Upper lobe of right lung (tissue), 1 donor: ENCODE data around the gene ILF3. TPM values are rescaled to one million over a fixed set of nuclear protein-coding genes. Genes with fewer than 3 reads are reported as not detected.

Experiments
- ATAC-seq: fragments of 200-7000 bp; cut with Tn5 transposase; one replicate; pipeline ENCODE4 v1.9.1; 2020; ENCODE audit warnings: mild to moderate bottlenecking, moderate library complexity
- DNase-seq: peaks from one replicate; pipeline ENCODE4 v3.0.0-alpha.2; 2020
- H3K27ac ChIP-seq: fragments of 200-600 bp; one replicate; pipeline ENCODE4 v1.8.0; 2022
- H3K27me3 ChIP-seq: fragments of 200-600 bp; one replicate; pipeline ENCODE4 v1.8.0; 2022; ENCODE audit warnings: mild to moderate bottlenecking
- H3K36me3 ChIP-seq: fragments of 200-600 bp; one replicate; pipeline ENCODE4 v1.8.0; 2022
- H3K4me1 ChIP-seq: fragments of 200-600 bp; one replicate; pipeline ENCODE4 v1.8.0; 2022
- H3K4me3 ChIP-seq: fragments of 200-600 bp; one replicate; pipeline ENCODE4 v1.8.0; 2022; ENCODE audit warnings: mild to moderate bottlenecking
- H3K9me3 ChIP-seq: fragments of 200-600 bp; one replicate; pipeline ENCODE4 v1.8.0; 2022
- intact Hi-C: fragments of 100-400 bp; cut with DNase I; formaldehyde crosslinking; loops from one replicate; pipeline ENCODE4 v1.11.0; 2022
- total RNA-seq: library from RNA; stranded (reverse); fragmentation: NEBNext Ultra II Directional; extraction: Animal tissue kit (Norgen Biotek cat#: 25700); gene quantifications from one replicate; pipeline ENCODE4 v1.2.1, GENCODE V29; 2021
- TF ChIP-seq, protein P1 (sequence below): fragments of 200-600 bp; IDR thresholded peaks from one replicate; pipeline ENCODE4 v1.8.0; 2022; ENCODE audit warnings: antibody characterized with exemption
- donor health status: DM: no; HTN: yes; CAD: no; lungs with severe emphysema.

The ILF3 gene
- total RNA-seq, 1 donor from 2014 or later, result 182 TPM

DNA sequence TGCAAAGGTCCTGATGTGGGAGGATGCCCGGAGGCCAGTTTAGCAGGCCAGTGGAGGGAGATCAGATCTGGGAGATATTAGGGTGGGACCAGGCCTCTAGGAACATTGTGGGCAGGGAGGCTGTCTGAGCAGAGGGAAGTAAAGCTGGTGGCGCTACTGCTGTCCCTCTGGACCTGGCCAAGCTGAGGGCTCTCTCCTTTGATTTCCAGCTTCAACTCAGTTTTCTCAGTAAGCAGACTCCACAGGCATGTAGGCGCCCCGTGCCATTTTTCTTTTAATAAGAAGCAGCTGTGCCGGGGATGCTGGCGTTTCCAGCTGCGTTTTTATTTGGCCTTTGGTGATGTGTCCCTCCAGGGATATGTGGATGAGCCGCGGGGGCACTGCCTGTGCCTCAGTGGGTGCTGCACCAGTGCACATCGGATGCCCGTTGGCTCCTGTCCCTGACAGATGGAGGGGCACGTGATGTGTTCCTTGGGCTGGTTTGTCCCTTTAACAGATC, 70.5 kb downstream of the ILF3 start:
- TF ChIP-seq, protein P1, sequence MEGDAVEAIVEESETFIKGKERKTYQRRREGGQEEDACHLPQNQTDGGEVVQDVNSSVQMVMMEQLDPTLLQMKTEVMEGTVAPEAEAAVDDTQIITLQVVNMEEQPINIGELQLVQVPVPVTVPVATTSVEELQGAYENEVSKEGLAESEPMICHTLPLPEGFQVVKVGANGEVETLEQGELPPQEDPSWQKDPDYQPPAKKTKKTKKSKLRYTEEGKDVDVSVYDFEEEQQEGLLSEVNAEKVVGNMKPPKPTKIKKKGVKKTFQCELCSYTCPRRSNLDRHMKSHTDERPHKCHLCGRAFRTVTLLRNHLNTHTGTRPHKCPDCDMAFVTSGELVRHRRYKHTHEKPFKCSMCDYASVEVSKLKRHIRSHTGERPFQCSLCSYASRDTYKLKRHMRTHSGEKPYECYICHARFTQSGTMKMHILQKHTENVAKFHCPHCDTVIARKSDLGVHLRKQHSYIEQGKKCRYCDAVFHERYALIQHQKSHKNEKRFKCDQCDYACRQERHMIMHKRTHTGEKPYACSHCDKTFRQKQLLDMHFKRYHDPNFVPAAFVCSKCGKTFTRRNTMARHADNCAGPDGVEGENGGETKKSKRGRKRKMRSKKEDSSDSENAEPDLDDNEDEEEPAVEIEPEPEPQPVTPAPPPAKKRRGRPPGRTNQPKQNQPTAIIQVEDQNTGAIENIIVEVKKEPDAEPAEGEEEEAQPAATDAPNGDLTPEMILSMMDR, result no peak
- H3K36me3 ChIP-seq, result peaks cover 6% of the 10 kb centered on the region
- no peak overlapping the region for H3K27ac ChIP-seq
- intact Hi-C loops, result no loop called here
- no peaks in the 10 kb centered on the region for H3K9me3 ChIP-seq
- H3K4me3 ChIP-seq, result no peak overlapping the region
- H3K4me1 ChIP-seq, result peaks cover 56% of the 10 kb centered on the region
- no peak for DNase-seq
- ATAC-seq, result peak; percentile 69
- H3K27me3 ChIP-seq, result no peaks in the 10 kb centered on the region

DNA sequence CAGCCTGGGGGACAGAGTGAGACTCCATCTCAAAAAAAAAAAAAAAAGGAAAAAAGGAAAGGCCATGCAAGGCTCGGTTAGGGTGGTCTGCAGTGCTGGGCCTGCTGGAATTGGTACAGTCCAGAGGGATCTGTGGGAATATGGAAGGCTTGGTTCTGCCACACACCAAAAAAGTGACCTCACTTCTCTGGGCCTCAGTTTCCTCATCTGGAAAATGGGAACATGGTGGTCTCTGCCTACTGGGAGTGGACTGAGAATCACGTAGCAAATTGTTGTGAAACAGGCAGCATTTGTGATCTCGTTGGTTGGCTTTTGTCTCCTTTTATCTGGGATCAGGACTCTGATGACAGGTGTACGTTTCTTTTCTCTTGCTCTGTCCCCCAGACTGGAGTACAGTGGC, 71.3 kb downstream of the ILF3 start:
- Histone ChIP-seq H3K27me3 (no peaks in the 10 kb centered on the region), H3K27ac (no peak overlapping the region), H3K36me3 (peaks cover 10% of the 10 kb centered on the region), H3K4me3 (no peak overlapping the region), H3K4me1 (peaks cover 55% of the 10 kb centered on the region), H3K9me3 (no peaks in the 10 kb centered on the region)
- TF ChIP-seq, protein P1, result no peak
- ATAC-seq (no peak), DNase-seq (no peak)
- intact Hi-C loops, result no loop called here

GRCh38 chr19:10726268-10726667, 72.1 kb downstream of the ILF3 start:
- H3K9me3 ChIP-seq, result no peaks in the 10 kb centered on the region
- no peaks in the 10 kb centered on the region for H3K27me3 ChIP-seq
- intact Hi-C loops, result no loop called here
- ATAC-seq (no peak), DNase-seq (no peak)
- H3K4me3 ChIP-seq, result no peak overlapping the region
- peak overlapping the region; percentile 42 for H3K27ac ChIP-seq
- H3K36me3 ChIP-seq, result peaks cover 4% of the 10 kb centered on the region
- H3K4me1 ChIP-seq, result peaks cover 55% of the 10 kb centered on the region
- TF ChIP-seq, protein P1, result no peak

DNA sequence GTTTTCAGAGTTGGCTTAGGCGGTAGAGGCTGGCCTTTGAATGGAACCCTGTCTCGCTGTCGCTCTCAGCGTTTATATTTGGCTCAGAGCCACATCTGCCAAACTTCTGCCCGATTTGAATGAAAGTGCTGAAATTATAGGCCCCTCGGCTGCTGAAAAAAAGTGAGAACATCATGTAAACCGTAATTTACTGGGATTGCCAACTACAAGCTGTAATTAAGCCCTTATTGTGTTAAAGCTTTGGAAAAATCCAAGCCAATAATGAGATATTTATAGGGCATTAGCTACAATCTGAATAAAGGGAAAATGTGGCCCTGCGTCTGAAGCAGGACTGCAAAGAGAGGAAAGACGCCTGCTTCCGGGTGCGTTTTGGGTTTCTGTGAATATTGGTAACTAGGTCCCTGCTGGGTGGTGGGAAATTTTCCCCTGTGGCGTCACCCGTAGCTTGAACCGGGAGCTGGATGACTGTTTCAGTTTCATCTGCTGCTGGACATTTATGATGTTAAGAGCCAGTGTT, 73.6 kb downstream of the ILF3 start:
- no peaks in the 10 kb centered on the region for H3K9me3 ChIP-seq
- peaks cover 4% of the 10 kb centered on the region for H3K36me3 ChIP-seq
- no peaks in the 10 kb centered on the region for H3K27me3 ChIP-seq
- ATAC-seq (no peak), DNase-seq (no peak)
- H3K27ac ChIP-seq, result peak overlapping the region; percentile 42
- H3K4me3 ChIP-seq, result no peak overlapping the region
- intact Hi-C loops, result no loop called here
- TF ChIP-seq, protein P1, result no peak
- peaks cover 52% of the 10 kb centered on the region for H3K4me1 ChIP-seq

DNA sequence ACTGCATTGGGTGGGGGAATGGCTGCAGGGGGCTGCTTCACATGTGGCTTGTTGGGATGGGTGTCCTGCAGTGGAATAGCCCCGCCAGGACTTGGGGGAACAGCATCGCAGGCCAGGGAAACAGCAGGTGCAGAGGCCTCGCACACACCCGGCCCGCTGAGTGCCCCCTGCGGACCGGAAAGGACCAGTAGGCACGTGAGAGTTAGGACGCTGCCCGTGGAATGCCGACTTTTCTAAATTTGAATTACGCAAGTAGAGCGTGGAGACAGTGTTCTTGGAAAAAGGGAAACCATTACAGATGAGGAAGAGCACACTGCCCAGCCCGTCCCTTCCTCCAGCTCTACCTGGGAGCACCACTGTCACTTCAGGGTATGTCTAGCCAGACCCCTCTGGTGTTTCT, 75.3 kb downstream of the ILF3 start:
- intact Hi-C loops, result no loop called here
- H3K27me3 ChIP-seq, result no peaks in the 10 kb centered on the region
- peaks cover 48% of the 10 kb centered on the region for H3K4me1 ChIP-seq
- no peak overlapping the region for H3K4me3 ChIP-seq
- H3K36me3 ChIP-seq, result peaks cover 4% of the 10 kb centered on the region
- DNase-seq (no peak), ATAC-seq (peak; percentile 37)
- peak overlapping the region; percentile 51 for H3K27ac ChIP-seq
- no peaks in the 10 kb centered on the region for H3K9me3 ChIP-seq
- TF ChIP-seq, protein P1, result no peak

- no peaks in the 10 kb centered on the region for H3K27me3 ChIP-seq
- peak overlapping the region; percentile 51 for H3K27ac ChIP-seq
- no peak overlapping the region for H3K4me3 ChIP-seq
- peaks cover 4% of the 10 kb centered on the region for H3K36me3 ChIP-seq
- TF ChIP-seq, protein P1, result no peak
- DNase-seq (no peak), ATAC-seq (peak; percentile 42)
- peaks cover 44% of the 10 kb centered on the region for H3K4me1 ChIP-seq
- H3K9me3 ChIP-seq, result no peaks in the 10 kb centered on the region
- intact Hi-C loops, result no loop called here
Measured at GRCh38 chr19:10730932-10731331, 76.8 kb downstream of the ILF3 start.
